ENCODE measurements around the gene GARIN5A.
A peak's percentile ranks its signal among the peaks of the same experiment; 100 is the strongest.

The GARIN5A gene

DNA sequence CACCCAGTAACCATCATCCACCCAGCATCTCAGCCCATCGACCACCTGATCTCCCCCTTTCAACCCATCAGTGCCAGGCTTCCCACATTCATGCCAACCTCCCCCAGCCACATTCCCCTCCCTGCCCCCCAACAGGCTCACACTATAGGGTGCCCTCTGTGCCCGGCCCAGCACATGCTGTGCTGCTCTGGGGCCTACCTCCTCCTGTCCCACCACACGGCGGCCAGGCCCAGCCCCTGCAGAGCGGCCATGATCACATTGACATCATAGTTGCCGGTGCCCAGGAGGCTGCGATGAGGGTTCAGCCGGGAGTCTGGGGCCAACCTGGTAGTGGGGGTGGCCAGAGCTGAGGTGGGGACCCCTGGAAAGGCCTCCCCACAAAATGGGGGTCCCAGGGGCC lies 30.7 kb upstream of the GARIN5A start:
- DNase-seq = no peak

DNA sequence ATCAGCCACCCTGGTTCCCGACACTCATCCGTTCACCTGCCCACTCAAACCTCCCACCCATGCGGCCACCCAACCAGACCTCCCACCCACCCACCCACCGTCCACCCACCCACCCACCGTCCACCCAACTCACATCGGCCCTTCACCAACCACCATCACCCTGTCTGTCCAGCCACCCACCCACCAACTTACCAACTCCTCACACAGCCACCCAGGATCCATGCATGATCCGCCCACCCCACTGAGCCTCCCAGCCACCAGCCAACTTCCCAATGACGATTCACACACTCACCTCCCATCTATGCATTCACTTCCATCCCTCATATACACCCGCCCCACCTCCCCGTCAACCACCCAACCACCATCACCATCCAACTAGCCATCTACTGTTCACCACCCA lies 30.1 kb upstream of the GARIN5A start:
- no peak for DNase-seq

DNA sequence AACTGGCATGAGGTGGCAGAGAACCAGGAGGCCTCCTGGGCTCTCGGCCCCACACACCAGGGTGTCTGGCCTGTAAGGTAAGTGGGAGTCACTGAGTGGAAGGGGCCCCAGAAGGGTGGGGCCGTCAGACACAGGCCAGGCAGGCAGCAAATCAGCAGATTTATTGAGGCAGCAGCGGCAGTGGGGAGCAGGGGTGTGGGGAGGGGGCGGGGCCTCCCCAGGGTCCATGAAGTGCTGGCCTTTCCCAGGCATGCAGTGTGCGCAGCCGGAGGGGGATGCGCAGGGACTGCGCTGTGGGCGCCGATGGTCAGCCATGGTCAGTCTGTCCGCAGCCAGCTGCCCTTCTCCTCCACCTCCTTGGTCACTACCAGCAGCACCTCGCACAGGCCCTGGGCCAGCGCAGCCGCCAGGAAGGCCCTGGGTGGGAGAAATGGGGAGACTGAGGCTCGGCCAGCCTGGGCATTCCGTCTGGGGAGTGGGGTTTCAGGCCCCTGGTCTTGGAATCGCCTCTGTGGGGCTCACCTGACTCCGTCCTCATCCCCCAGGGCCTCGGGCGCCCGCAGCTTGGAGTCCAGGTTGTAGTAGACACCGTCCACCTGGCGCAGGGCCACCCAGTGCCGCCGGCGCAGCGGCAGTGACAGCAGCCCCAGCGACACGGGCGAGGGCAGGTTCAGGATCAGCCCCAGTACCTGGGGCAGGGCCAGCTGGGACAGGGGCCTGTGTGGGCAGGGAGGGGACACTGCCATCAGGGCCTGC lies 29.4 kb upstream of the GARIN5A start:
- DNase-seq = no peak

DNA sequence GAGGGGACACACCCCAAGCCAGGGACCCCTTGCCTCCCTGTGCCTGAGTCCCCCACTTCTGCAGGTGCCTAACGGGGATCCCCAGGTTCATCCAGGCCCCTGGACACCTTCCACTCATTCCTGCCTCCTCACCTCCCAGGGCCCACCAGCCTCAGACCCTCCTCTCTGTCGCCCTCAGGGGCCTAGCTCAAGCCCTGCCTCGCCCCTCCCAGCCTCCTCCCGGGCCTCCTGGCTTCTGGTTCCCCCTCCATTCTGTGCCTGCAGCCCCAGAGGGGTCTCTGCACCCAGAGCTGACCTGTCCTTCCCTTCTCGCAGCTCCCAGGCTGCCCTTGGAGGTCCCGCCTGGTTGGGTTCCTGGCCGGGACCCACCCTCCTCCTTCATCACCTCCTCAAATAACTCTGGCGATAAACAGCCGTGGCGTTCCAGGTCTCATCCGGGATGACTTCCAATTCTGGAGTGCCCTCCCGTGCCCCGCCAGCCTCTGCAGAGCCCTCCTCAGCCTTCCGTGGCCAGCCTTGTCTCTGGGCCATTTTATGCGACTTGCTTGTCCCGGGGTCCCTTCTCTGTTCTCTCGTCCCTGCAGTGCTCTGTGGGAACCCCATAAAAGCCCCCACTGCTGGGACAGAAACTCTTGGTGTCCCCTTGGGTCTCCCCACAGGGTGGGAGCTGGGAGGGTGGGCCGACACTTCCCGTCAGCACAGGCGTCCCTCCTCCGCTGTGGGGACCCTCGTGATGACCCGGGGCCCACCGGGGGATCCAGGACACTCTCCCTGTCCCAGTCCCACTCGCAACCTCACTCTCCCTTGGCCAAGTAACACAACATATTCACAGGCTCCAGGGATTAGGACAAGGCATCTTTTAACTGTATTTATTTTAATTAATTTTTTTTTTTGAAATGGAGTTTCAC lies 25.2 kb upstream of the GARIN5A start:
- DNase-seq = no peak

DNA sequence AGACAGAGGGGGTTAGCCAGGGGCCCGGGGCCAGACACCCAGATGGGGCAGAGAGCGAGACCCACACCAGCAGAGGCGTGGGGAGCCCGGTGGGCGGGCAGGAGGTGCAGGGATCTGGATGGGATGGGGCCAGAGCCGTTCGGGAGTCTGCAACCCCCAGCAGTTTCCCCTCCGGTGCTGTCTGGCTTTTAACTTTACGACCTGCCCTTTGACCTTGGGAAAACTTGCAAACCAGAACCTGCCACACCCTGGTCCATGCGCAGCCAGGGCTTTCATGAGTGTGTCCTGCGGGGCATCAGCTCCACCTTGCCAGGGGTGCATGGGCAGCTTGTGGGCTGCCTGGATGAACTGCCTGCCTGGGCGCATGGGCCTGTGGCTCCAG lies 24.5 kb upstream of the GARIN5A start:
- no peak for DNase-seq

DNA sequence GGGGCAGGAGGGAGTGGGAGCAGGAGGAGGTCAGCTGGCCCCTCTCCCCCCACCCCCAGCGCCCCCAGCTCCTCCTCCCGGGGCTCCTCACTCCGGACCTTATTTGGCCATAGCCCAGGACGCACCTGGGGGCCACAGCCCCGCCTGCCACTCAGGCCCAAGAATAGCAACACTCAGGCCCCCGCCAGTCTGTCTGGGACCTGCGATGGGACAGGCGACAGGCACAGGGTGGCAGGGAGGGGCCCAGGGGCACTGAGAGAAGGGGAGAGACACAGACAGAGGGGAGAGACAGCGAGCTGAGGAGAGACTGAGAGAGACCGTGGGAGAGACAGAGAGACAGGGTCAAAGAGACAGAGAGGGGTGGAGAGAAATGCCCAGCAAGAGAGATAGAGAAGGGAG lies 24.1 kb upstream of the GARIN5A start:
- no peak for DNase-seq

DNA sequence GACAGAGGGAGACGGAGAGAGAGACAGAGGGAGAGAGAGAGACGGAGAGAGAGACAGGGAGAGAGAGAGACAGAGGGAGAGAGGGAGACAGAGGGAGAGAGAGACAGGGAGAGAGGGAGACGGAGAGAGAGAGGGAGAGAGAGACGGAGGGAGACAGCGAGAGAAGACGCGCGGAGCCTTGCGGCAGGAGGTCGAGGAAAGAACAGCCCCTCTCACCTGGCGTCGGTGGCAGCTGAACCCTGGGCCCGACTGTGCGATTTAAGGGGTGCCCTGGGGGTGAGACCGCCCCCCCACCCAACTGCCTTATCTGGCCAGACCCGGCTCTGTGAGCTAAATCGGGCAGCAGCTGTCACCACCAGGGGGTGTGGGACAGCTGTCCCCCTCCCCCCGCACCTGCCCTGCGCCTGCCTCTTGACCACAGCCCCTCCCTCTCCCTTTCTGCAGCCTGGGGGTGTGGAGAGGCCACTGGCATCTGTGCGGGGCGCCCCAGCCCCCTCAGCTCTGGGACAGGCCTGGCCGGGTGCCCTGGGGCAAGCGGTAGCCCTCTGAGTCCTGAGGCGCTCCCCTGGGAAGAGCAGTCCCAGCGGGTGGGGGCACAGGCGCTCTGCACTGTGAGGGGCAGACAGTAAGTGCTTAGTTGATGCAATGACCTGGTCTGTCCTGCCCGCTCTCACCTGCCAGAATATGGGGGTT lies 23.6 kb upstream of the GARIN5A start:
- DNase-seq = peak; percentile 70

DNA sequence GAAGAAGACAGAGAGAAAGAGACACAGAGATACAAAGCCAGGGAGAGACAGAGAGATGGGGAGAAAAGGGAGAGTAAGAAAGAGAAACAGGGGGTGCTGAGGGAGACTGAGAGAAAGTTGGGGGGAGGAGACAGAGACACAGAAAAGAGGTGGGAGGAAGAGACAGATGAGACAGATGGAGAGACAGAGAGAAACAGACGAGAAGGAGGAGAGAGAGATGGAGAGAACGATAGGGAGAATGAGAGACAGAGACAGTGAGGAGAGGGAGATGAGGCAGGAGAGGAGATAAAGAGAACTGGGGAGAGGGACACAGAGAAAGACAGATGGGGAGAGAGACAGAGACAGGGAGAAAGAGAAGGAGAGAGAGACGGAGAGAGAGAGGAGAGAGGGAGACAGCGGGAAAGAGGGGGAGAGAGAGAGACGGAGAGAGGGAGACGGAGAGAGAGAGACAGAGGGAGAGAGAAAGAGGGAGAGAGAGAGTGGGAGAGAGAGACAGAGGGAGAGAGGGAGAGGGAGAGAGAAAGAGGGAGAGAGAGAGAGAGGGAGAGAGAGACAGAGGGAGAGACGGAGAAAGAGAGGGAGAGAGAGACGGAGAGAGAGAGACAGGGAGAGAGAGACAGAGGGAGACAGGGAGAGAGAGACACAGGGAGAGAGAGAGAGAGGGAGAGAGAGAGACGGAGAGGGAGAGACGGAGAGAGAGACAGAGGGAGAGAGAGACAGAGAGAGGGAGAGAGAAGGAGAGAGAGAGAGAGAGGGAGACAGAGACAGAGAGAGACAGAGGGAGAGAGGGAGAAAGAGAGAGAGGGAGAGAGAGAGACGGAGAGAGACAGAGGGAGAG lies 21.8 kb upstream of the GARIN5A start:
- no peak for DNase-seq

DNA sequence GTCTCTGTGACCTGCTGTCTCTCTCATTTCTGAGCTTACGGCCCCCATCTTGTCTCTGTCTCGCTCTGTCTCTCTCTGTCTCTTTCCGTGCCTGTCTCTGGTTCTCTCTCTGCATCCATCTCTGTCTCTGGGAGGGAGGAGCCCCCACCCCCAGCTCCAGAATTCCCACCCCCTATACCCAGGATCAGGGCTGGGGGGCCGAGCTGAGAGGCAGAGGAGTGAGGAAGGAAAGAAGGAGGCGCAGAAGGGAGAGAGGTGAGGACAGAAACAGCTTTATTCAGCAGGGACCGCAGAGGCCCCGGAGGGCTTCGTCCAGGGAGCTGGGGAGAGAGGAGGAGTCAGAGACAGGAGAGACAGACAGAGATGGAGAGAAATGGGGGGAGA lies 20.4 kb upstream of the GARIN5A start:
- DNase-seq = peak; percentile 37

DNA sequence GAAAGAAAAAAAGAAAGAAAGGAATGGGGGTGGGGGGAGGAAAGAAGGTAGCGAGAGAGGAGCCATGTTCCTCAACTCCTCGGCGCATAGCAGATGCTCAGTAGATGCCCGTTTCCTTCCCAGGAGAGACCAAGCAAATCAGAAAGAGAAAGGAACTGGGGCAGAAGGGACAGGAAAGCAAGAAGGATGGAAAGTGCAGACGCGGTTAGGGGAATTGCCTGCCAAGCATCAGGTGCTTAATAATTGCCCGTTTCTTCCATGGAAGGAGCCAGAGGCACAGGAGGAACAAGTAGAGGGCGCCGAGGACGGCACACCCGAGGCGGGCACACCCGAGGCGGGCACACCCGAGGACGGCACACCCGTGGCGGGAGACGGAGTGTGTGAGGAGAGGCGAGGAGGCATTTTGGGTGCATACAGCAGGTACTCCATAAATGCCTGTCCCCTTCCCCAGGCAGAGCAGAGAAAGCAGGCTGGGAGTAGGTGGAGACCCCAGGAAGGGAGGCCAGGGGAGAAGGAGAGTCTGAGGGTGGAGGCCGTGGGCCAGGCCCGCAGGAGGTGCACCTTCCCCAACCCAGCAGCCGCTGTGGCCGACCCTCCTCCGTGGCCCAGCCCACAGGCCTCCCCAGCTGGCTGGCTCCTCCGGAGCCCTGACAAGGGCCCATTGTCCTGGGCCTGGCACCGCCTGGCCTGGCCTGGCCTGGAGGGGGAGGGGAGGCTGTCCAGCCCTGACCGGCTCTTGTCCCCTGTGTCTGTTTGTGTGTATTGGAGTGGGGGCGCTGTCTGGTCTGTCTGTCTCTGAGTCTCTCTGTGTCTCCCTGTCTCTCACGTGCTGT lies 19.8 kb upstream of the GARIN5A start:
- peak; percentile 62 for DNase-seq

DNA sequence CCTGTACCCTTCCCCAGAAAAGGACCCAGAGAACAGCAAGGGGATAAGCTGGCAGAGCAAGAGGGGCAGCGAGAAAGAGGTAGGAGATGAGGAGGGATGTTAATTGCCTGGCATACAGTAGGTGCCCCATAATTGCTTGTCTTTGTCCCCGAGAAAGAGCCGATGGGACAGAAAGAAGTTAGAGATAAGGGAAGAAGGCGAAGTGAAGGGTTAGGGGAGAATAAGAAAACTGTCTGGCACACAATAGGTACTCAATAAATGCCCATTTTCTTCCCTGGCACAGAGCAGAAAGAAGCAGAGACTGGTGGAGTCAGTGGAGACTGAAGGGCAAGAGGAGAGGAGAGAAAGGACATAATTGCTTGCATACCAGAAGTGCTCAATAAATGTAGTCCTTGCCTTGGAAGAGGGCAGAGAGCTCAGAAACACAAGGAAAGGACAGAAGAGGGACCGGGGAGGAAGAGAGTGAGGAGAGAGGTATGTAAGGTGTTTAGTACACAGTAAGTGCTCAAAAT lies 18.4 kb upstream of the GARIN5A start:
- DNase-seq = no peak

DNA sequence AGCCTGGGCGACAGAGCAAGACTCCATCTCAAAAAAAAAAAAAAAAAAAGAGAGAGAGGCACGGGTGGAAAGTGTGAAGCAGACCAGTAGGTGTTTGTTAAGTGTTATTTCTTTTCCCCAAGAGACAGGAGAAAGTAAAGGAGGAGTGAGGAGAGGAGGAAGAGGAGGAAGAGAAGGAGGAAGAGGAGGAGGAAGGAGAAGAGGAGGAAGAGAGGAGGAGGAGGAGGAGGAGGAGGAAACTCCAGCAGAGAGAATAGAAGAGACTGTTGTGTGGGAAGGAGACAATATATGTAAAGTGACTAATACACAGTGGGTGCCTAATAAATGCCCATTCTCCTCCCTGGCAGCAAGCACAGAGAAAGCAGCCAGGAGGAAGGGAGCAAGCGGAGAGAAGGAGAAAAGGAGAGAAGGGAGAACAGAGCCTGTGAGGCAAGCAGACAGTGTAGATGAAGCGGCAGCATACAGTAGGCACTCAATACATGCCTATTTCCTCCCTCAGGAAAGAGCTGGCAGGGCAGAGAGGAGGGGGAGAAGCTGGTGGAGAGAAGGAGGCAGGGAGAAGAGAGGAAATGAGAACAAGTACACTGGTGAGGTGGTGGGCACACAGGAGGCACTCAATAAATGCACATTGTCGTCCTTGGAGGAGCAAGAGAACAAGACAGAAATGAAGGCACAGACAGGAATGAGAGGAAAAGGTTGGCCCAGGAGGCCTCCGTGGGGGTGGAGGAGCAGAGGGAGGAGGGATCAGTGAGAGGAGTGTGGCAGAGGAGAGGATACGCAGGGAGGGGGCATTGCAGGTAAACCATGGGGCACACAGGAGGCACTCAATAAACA lies 17.8 kb upstream of the GARIN5A start:
- no peak for DNase-seq

DNA sequence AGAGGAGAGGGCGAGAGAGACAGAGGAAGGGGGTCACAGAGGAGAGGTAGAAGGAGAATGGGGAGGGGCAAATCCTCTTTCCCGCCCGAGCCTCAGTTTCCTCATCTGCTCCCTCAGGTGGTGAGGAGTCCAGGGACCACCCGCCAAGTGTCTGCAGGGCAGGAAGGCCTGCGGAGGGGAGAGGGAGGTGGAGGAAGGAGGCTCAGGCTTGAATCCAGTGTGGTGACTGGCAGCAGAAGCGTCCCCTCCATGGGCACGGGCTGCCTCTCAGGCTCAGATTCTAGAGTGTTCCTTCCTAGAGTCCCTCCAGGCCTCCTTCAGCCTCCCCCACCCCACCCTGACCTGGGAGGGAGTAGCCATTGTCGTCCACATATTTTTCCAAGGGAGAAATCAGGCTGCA lies 16.5 kb upstream of the GARIN5A start:
- DNase-seq = no peak

DNA sequence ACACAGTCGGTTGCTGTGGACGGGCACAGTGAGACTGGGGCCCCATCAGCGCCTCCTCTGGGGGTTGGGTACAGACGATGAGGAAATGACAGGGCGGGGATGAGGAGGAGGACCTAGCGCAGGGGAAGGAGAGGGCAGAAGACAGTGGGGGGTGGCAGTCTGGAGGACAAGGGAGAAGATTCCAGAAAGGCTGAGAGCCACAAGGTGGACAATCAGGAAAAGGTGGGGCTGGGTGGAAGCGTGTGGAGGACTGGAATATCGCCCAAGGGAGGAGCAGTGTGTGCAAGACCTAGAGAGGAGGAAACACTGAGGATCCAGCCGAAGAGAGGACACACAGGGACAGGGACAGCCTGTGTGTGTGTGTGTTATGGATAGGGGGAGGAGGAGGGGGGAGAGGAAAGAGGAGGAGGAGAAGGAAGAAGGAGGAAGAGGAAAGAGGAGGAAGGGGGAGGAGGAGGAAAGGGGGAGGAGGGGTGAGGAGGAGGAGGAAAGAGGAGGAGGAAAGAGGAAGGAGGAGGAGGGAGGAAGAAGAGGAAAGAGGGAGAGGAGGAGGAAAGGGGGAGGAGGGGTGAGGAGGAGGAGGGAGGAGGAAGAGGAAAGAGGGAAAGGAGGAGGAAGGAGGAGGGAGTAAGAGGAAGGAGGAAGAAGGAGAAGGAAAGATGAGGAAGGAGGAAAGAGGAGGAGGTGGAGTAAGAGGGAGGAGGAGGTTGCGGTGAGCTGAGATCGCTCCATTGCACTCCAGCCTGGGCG lies 15.8 kb upstream of the GARIN5A start:
- DNase-seq = no peak

DNA sequence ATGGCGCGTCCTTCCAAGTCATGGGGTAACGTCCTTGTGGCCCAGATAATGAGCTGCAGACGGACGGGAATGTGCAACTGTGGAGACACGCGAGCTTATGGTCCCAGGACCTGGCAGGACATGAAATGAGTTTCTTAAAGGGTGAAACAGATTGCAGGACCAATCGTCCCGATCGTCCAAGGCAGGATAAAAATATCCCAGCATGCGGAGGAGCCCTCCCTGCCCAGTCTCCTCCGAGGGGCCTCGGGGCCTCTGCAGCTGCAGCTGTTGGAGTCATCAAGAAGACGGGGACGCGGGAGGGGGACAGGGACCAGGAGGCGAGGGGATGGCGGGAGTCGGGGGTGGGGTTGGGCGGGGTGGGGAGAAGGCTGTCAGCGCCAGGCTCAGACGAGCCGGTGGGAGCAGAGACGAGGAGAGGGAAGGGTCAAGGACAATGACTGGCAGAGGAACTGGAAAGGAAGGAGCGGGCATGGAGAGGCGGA lies 14.4 kb upstream of the GARIN5A start:
- DNase-seq = peak; percentile 82

DNA sequence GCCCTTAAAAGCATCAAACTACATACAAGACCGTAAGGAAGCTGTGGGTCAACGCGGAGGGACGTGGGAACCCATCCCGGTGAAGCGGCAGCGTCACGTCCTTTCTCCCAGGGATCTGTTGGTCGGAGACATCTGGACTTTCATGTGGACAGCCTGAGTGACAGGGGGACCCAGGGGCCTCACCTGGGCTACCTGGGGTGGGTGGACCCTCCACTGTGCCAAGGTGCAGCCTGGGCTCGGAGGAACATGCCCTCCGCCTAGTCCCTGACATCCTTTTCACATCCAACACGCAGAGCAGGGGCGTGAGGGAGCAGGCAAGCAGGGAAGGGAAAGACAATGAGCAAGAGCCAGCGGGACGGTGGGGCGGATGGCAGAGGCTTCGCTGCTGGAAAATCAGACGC lies 13.8 kb upstream of the GARIN5A start:
- no peak for DNase-seq

DNA sequence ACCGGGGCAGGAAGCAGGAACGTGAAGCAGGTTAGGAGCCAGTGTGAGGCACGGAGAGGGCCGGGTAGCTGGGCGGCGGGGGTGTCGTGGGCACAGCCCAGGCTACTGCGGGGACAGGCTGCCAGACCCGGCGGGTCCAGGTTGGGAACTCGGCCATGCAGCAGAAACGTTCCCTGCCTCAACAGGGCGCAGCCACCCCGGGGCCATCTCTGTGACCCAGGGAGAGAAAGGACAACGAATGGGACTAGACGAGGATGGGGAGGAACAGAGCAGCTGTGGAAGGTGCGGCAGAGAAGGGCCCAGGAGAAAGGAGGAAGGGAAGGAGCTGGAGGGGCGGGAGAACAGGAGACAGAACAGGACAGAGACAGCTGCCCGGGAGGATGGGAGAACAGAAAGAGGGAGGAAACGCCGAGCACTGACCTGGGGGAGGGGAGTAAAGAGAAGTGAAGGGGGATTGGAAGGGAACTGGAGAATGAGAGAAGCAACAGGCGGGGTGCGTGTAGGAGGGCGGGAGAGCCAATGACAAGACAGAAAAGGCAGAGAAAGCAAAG lies 12.9 kb upstream of the GARIN5A start:
- no peak for DNase-seq

DNA sequence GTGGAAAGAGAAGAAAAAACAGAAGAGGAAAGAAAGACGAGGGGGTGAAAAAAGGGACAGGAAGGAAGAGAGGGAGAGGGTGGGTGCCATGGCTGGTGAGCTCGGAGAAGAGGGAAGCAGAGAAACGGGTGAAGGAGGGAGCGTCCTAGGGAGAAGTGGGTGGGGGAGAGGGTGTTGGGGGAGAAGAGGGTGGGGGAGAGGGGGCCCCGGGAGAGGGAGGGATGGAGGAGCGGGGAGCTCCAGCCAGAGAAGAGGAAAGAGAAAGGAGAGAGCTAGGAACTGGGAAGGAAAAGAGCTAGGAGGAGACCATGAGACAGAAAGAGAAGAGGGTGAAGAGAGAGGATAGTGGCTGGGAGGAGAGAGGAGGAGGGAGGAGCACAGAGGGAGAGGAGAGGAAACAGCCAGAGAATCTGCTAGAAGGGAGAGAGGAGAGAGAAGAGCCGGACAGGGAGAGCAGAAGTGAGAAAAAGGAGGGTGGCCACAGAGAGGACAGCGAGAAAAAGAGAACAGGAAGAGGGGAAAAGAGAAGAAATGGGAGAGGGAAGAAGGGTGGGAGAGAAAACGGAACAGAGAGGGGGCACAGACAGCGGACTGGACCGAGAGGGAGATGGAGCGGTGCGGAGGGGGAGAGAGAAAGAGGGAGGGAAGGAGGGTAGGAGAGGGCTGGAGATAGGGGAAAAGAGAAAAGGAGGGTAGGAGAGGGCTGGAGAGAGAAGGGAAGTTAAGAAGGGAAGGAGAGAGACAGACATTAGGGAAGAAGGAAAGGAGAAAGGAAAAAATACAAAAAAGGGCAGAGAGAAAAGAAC lies 11.9 kb upstream of the GARIN5A start:
- DNase-seq = no peak

Measured in left hindlimb (tissue), 1 donor.